Measurements from ENCODE around the gene FBXO41.

DNA sequence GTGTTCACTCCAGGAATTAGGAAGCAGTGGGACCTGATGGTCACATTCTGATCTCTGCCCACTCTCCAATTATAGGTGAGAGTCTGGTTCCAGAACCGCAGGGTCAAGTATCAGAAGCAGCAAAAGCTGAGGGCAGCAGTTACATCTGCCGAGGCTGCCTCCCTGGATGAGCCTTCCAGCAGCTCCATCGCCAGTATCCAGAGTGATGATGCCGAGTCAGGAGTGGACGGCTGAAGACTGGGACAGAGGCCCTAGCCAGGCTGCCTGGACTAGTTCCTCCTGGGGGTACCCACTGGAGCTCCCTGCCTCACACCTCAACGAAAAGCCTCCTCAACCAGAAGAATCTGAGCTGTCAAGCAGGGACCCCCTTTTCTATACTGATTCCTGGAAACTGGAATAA lies 73.6 kb downstream of the FBXO41 start:
- TF ChIP-seq, protein P1, sequence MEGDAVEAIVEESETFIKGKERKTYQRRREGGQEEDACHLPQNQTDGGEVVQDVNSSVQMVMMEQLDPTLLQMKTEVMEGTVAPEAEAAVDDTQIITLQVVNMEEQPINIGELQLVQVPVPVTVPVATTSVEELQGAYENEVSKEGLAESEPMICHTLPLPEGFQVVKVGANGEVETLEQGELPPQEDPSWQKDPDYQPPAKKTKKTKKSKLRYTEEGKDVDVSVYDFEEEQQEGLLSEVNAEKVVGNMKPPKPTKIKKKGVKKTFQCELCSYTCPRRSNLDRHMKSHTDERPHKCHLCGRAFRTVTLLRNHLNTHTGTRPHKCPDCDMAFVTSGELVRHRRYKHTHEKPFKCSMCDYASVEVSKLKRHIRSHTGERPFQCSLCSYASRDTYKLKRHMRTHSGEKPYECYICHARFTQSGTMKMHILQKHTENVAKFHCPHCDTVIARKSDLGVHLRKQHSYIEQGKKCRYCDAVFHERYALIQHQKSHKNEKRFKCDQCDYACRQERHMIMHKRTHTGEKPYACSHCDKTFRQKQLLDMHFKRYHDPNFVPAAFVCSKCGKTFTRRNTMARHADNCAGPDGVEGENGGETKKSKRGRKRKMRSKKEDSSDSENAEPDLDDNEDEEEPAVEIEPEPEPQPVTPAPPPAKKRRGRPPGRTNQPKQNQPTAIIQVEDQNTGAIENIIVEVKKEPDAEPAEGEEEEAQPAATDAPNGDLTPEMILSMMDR (IDR thresholded peaks at IDR 0.05; ENCODE audit: insufficient read depth, low read length): no peak
- TF ChIP-seq GABPA (IDR thresholded peaks at IDR 0.05; ENCODE audit: low read depth) (no peak), POLR2AphosphoS5 (IDR thresholded peaks at IDR 0.05; ENCODE audit: low read depth) (no peak), SPI1 (IDR thresholded peaks at IDR 0.05; ENCODE audit: borderline replicate concordance, low read depth) (no peak)
- TF ChIP-seq, protein P2, sequence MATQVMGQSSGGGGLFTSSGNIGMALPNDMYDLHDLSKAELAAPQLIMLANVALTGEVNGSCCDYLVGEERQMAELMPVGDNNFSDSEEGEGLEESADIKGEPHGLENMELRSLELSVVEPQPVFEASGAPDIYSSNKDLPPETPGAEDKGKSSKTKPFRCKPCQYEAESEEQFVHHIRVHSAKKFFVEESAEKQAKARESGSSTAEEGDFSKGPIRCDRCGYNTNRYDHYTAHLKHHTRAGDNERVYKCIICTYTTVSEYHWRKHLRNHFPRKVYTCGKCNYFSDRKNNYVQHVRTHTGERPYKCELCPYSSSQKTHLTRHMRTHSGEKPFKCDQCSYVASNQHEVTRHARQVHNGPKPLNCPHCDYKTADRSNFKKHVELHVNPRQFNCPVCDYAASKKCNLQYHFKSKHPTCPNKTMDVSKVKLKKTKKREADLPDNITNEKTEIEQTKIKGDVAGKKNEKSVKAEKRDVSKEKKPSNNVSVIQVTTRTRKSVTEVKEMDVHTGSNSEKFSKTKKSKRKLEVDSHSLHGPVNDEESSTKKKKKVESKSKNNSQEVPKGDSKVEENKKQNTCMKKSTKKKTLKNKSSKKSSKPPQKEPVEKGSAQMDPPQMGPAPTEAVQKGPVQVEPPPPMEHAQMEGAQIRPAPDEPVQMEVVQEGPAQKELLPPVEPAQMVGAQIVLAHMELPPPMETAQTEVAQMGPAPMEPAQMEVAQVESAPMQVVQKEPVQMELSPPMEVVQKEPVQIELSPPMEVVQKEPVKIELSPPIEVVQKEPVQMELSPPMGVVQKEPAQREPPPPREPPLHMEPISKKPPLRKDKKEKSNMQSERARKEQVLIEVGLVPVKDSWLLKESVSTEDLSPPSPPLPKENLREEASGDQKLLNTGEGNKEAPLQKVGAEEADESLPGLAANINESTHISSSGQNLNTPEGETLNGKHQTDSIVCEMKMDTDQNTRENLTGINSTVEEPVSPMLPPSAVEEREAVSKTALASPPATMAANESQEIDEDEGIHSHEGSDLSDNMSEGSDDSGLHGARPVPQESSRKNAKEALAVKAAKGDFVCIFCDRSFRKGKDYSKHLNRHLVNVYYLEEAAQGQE (IDR thresholded peaks at IDR 0.05; ENCODE audit: insufficient replicate concordance, low read depth): no peak

Data from HL-60 (cell line).